GM19395 (cell line): ENCODE measurements around the gene ADPRHL1.

ENCODE experiments used
- ATAC-seq: cut with Tn5 transposase; IDR thresholded peaks from one replicate; pipeline ENCODE4 v1.9.1; 2021; ENCODE audit warnings: mild to moderate bottlenecking, moderate library complexity; ENCODE audit not compliant: unreplicated experiment

Gene ADPRHL1

DNA sequence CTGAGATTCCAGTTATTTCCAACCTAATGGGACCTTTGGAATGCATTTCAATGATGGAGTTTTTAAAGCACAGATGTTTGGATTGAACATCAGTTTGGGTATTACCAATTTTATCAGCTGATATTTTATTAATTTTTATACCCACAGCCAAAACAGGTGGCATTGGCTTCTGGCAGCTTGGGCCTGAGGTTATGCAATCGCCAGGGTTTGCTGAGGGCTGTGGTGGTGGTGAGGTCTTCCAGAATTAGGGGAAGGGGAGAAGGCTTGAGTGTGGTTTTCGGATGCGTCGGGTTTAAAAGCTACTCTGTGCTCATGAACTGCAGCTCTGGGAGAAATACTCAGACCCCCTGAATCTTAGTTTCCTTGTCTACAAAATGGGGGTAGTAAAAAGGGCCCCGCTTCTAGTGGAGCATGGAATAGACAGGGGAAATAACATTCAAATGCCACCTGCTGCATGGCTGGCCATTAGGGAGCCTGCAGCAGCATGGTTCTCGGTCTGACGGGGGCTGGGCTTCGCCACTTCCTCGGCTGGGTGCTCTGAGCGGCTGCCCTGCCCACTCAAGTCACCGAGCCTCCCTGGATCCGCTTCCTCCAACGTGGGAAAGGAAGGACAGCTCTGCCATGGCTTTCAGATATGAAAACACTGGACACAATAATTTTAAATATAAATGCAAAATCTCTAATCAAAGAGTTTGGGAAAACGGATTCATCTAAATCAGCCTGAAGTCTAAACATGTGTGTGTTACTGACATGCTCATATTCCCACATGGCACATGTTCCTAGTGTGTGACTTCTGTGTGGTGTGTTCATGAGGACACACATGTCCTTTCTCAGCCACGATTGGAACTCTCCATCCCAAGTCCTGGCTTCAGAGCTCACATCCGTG, 35.2 kb downstream of the ADPRHL1 start:
- ATAC-seq = no peak

DNA sequence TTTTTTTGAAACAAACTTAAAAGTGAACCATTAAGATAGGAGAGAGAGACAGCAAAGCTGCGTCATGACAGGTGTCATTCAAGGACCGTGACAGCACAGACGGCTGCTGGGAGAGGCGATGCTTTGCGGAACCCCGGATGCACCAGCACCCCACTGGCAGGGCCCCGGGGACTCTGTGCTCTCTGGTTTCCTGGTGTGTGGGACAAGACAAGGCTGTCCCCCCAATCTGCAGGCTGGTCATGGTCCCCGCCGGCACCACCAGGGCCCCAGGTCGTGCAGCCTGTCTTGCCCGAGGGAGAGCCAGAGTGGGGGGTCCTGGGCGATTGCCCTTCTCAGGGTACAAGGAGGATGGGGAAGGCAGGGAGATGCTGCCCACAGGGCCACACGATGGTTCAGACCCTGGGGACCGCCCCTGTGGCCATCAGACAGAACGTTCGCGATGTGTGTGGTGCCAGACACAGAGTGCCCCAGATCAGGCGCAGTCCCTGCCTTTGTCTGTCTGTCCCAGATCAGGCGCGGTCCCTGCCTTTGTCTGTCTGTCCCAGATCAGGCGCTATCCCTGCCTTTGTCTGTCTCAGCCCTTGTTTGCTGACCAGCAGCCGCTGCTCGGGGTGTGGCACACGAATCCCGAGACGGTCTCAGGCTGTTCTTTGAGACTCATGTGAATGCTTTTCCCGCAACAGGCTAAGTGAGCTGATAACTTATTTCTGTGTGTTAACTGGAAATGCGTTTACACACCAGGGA, 36.1 kb downstream of the ADPRHL1 start:
- ATAC-seq = no peak

DNA sequence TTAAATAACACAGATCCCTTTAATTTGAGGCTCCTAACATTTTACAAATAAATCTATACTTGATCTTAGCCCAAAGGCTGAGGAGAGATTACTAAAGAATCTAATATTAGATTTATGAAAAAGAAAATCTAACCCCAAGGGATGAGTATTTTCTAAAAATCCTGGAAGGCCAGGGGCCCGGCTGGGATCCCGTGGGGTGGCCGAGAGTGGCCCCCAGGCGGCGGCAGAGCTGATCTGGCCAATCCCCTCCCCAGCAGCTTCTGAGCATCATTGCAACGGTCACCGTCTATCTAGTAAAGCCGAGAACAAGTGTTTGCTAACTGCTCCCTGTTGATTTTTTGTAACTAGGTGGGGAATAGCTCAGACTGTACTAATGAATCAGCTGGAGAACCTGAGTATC, 37.5 kb downstream of the ADPRHL1 start:
- no peak for ATAC-seq

DNA sequence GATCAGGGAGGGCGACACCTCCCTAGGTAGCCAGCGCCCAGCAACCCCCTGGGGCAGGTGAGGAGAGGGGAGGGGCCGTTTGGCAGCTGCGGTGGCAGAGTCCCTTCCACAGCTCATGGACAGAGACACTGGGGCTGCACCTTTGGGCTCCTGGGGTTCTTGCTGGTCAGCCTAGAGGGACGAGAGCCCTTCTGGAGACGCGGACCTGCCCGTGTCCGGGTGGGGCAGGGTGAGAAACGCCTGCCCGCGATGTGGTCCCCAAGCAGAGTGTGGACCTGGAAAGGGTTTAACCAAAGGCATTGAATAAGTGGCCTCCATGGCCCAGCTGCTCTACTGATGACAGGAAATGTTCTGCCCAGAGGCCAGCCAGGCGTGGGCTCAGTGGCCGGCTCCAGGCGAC, 38.3 kb downstream of the ADPRHL1 start:
- no peak for ATAC-seq

DNA sequence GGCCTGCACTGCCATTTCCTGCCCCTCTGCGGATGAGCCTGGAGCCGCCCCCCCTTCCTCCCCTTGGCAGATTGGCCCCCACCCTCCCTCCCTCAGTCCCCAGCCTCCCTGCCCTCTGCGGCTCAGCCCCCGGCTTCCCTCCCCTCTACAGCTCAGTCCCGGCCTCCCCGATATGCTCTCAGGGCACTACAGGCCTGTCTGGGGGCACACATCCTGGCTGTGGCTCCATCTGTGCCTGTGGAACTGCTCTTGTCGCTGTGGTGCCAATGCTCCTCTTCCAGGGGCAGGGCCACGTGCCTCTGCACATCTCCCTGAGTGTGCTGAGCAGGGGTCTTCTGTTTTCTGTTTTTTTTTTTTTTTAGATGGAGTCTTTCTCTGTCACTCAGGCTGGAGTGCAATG, 39.0 kb downstream of the ADPRHL1 start:
- ATAC-seq = no peak

DNA sequence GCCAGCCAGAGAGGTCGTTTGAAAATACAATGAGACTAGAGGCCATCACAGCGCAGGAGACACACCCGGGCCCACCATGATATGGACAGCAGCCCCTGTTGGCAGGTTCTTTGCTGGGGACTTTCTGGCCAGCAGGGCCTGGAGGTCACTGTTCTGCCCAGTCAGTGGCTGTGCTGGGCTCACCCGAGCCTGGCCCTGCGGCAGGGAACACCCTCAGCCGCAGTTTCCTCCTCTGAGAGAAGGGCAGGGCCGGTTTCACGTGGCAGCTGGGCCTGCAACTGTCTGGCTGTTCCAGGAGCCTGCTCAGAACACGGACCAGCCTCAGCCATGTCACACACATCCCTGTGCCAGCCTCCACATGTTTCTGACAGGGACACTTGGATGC, 39.4 kb downstream of the ADPRHL1 start:
- ATAC-seq = no peak

DNA sequence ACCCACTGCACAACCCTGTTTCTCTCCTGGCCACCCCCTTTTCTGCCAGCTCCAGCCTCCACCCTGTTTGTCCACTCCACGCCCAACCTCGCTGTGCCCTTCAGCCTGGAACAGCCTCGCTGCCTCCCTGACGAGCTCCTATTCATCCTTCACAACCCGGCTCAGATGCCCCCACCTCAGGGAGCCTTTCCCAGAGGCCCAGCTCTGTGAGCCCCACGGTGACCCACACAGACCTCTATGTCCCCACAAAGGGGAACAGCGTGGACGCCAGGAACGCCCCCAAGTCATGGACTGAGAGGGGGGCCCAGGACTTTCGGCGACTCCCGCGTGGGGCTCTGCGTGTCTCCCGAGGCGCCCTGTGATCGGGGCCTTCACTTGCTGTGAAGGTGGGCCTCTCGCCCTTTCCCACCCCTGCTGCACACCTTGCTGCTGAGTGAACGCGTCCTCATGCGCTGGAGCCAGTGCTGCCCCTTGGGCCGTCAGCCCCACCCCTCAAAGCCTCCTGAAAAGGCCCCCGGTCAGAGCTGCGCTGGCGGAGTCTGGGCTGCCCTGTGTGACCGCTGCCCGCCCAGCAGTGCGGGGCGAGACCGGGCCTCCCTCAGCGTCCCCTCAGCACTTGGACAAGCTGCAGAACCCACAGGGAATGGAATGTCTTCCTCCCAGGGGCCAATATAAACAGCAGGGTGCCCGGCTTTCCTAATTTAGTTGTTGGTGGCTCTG, 40.0 kb downstream of the ADPRHL1 start:
- ATAC-seq = no peak

DNA sequence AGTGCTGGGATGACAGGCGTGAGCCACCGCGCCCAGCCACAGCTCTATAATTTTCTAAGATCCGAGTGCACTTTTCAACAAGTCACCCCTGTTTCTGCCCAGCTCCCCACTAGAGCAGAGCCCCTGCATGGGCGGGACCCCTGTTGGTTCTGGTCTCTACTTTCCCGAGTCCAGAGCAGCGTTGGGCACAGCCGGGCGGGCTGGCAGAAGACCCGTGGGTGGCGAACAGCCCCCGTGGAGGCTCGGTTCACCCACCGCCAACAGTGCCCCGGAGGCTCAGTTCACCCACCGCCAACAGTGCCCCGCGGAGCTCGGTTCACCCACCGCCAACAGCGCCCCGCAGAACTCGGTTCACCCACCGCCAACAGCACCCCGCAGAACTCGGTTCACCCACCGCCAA, 40.8 kb downstream of the ADPRHL1 start:
- no peak for ATAC-seq

DNA sequence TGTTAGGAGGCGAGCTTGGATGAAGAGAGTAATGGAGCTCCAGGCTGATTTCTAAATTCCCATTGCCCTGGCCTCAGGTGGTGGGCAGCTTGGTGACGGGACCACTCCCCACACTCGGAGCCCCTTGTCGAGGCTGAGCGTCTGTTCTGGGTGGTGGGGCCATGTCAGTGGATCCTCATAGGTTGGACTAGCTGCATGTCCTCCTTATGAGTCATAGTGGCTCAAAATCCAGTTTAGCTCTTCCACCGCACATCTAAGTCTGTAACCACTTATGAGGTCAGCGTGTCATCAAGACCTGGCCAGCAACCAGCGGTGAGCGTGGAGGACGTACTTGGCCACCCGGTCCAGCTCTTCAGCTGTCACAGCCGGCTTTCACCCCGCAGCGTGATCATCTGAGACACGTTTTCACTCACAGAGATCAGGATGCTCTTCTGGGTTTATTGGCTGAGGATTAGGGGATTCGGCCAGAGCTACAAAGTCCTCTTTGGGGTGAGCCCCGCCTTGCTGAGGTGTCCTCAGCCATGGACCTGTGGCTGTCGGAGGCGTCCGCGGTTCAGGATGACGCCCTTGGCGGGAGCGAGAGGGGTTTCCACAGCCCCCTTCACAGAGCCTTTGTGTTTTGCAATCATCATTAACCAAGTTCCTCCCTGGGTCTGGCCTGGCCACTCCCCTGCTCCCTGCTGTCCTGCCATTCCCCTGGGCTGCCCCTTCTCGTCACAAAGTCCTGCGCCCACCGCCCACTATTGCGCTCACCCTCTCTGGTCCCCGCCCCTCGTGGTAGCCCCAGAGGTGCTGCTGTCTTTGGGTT, 41.9 kb downstream of the ADPRHL1 start:
- no peak for ATAC-seq

DNA sequence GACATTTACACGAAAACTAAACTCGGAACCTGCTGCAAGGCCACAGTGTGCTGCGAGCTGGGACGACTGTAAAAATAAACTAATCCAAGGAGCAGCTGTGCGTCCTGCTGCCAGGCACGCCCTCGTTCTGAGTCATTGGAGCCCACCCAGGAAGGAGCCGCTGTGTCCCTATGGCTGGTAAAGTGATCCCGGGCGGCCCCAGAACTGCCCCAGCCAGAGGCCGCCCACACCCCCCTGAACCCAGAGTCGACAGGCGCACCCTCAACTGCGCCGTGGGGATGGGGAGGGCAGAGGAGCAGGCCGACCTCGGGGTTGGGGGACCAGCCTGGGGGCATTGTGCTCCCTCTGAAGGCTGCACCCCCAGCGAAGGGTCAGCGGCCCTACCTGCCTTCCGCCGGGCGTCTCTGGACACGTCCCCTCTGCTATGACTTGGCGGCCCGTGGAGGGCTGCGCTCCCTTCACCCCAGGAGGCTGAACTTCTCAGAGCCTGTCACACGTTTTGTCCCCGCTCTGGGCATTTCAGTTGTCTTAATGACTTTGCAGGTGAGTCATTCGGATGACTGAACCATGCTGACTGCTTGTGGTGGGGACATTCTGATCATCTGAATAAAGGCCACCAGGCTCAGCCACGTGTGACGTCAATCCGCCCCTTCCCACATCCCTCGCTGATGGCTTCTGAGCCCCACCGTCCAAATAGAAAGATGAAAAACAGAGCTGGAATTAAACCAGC, 42.7 kb downstream of the ADPRHL1 start:
- ATAC-seq = no peak

DNA sequence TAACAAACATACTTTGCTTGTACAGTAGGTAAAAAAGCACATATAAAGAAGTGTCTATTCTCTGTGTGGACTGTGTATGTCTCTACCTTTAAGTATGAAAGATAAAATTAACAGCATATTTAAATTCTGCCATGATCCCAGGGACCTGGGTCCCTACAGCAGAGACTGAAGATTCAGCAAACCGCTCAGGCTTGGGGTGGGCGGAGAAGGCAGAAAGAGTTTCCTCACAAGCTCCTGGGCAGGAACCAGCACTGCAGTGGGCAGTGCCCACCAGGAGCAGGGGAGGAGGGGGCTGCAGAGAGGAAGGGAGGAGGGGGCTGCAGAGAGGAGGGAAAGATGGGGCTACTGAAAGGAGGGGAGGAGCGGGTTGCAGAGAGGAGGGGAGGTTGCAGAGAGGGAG, 44.7 kb downstream of the ADPRHL1 start:
- no peak for ATAC-seq

DNA sequence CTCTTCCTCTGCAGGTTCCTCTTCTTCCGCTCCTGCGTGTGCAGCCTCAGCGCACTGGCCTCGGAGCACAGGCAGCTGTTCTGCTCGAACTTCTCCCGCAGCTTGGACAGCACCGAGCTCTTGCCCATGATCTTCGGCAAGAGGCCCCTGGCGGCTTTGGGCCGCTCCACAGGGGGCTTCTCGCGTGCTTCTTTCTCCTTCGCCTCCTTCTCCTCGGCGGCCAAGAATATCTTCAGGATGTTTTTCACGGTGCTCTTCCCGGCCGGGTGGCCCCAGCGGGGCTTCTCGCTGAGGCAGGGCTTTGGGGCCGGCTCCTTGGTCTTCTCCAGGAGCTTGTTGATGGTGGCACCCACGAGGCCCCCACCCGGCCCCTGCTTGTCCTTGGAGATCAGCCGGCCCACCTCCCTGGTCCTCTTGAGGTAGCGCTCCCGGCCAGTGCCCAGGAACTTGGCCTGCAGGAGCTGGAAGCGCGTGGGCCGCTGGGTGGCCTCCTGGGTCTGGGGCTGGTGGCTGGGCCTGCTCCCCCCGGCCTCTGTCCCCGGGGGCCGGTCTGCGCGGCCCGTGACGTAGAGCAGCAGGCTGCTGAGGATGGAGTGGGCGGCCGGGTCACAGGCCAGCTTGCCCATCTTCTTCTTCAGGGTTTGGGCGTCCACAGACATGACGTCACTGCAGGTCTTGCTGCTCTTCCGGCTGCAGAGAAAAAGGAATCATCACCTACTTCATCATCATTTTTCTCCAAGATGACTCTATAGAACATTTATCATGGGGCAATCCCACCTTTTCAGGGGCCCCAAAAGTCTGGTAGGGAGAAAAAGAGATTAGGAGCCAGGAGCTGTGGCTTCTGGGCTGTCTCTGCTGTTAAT, 45.5 kb downstream of the ADPRHL1 start:
- no peak for ATAC-seq

DNA sequence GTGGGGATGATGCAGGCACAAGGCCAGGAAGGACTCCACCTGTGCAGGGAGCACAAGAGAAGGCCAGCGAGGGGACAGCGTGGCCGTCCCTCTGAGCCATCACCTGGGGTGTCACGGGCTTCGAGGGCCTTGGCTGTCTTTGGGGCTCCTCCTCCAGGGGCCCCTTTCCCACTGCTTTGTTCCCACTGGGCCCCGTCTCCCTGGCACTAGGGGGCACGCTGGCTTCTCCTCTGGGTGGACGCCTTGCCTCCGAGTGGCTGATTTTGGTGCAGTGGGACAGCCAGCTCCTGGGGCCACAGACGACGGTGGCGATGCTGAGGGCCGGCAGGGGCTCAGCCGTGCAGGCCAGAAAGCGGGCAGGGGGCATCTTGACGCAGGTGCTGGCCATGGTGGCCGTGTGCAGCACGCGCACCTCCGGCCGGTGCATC, 46.2 kb downstream of the ADPRHL1 start:
- ATAC-seq = no peak

DNA sequence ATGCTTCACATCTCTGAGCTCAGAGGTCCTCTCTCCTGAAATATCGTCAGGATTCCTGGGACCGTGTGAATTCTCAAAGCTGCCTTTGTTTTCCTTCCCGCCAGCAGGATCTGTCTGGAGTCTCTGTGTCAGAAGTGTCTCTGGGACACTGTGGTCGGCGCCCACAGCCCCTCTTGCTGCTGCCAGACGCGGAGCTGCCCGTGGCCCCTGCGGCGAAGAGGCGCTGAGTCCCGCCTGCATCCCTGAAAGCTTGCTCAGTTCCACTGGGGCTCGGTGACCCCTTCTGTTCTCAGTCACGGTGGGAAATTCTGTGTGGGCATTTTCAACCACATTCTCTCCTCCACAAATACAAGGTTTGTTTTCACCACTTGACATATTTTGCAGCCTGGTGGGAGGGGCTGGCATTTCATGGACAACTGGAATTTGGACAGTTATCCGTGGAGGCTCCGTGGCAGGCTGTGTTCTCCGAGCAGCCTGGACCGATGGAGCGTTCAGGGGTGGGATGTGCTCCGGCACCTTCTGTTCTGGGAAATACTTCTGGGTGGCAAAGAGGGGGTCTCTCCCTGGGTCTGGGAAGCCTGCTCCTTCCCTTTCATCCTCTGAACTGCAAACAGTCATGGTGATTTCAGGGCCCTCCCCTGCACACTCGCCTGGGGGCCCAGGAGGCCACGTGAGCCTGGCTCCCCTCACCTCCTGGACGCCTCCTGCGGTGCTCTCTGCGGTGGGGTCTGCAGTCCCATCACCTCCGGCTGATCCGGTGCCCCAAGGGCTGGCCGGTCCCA, 46.8 kb downstream of the ADPRHL1 start:
- ATAC-seq = no peak

DNA sequence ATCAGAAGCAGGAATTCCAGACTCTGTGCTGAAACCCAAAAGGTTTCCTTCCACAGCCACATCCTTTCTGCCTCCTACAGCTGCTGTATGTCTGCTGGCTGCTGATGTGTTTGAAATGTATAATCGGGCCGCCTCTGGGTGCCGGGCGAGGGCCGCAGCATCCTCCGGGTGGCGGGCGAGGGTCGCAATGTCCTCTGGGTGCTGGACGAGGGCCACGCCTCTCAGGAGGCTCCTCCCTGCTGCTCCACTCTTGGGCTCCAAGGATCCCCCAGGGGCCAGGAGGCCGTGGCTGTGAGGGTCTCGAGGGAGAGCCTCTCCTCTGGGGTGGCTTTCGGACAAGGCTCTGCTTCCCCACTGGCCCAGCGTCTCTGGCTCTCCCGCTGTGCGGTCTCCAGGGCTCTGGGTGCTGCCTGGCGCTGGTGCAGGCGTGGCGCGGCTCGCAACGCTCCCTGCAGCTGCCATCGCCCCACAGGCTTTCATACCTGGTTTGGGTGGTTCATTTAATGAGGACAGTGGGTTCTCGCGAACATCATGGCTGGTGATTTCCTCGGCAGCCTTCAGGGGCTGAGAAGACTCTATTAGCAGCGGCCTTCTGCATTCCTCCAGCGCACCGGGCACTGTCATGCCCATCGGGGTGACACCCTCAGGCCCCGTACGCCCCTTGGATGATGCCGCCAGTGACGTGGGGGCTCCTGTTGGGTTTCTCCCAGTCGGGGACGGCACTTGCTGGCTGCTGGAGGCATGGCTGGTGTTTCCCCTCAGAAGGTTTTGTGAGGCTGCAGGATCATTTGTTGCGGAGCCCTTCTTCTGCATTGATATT, 47.6 kb downstream of the ADPRHL1 start:
- ATAC-seq = no peak

DNA sequence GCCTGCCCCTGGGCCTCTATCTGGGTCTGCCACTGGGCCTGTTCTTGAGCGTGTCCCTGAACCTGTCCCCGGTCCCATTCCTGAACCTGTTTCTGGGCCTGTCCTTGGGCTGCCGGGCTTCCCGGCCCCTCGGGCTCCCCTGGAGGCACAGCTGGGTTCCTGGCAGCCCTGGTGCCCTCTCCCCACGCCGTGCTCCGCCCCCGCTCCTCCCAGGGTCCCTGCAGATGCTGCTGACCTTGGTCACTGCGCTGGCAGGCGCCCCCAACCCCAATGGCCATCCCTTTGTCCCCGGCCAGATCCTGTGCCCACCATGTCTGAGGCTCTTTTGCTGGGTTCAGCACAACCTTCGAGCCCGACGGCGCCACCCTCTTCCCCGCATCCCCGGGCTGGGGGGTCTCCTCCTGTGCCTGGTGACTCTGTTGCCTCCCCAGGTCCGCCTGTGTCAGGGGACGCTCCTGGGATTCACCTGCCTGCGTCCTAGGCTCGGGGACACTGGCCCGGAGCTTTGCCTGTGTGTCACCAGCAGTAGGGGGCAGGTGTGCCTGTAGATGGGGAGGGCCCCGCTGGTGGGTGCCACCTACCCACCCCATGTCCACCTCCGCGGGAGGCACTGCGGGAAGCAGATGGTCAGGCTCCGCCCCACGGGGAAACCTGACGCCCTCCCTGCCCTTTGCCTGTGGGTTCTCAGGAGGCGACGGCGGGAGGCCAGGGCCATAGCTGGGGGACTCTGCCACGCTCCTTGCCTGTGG, 48.4 kb downstream of the ADPRHL1 start:
- no peak for ATAC-seq

DNA sequence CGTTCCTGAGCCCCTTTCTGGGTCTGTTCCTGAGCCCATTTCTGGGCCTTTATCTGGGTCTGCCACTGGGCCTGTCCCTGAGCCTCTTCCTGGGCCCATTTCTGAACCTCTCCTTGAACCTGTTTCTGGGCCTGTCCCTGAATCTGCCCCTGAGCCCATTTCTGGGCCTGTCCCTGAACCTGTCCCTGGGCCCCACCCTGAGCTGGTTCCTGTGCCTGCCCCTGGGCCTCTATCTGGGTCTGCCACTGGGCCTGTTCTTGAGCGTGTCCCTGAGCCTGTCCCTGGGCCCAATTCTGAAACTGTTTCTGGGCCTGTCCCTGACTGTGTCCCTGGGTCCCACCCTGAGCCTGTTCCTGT, 48.9 kb downstream of the ADPRHL1 start:
- ATAC-seq = no peak
